SKM-1 (cell line): ENCODE data around the gene DAGLA.

Experiments used
- DNase-seq: peaks from one replicate; lab custom pipeline; 2025; ENCODE audit not compliant: unreplicated experiment; lab: John Stamatoyannopoulos, UW

DAGLA gene

GRCh38 chr11:61743486-61744095 lies 63.4 kb downstream of the DAGLA start:
- DNase-seq, result no peak

GRCh38 chr11:61744181-61744580 lies 64.0 kb downstream of the DAGLA start:
- DNase-seq, result no peak

GRCh38 chr11:61744609-61745156 lies 64.5 kb downstream of the DAGLA start:
- DNase-seq, result no peak

GRCh38 chr11:61745781-61746441 lies 65.7 kb downstream of the DAGLA start:
- no peak for DNase-seq

GRCh38 chr11:61746442-61747191 lies 66.4 kb downstream of the DAGLA start:
- DNase-seq, result no peak

- peak; percentile 25 for DNase-seq
Observed at GRCh38 chr11:61747192-61747966, 67.2 kb downstream of the DAGLA start.

- DNase-seq, result no peak
Observed at GRCh38 chr11:61747967-61748285, 67.7 kb downstream of the DAGLA start.

- DNase-seq, result no peak
Observed at GRCh38 chr11:61749591-61750217, 69.5 kb downstream of the DAGLA start.

GRCh38 chr11:61750631-61751273 lies 70.6 kb downstream of the DAGLA start:
- no peak for DNase-seq

- DNase-seq, result no peak
Observed at GRCh38 chr11:61751384-61751783, 71.2 kb downstream of the DAGLA start.

- DNase-seq, result peak; percentile 32
Observed at GRCh38 chr11:61752117-61752924, 72.1 kb downstream of the DAGLA start, which contains the start of gene MYRF. Gene MYRF (plus strand): TSS chr11:61752636. CDS start chr11:61752745, 109 bp downstream.

GRCh38 chr11:61752925-61753521 lies 72.8 kb downstream of the DAGLA start:
- no peak for DNase-seq

GRCh38 chr11:61753672-61754071 lies 73.5 kb downstream of the DAGLA start:
- DNase-seq, result no peak

GRCh38 chr11:61754534-61755482 lies 74.6 kb downstream of the DAGLA start:
- DNase-seq, result no peak

- DNase-seq, result no peak
Observed at GRCh38 chr11:61756147-61756451, 75.9 kb downstream of the DAGLA start.

GRCh38 chr11:61756452-61757212 lies 76.4 kb downstream of the DAGLA start:
- no peak for DNase-seq

GRCh38 chr11:61757213-61757862 lies 77.1 kb downstream of the DAGLA start:
- DNase-seq, result no peak
